ENCODE measurements around the gene NRIP3.

DNA sequence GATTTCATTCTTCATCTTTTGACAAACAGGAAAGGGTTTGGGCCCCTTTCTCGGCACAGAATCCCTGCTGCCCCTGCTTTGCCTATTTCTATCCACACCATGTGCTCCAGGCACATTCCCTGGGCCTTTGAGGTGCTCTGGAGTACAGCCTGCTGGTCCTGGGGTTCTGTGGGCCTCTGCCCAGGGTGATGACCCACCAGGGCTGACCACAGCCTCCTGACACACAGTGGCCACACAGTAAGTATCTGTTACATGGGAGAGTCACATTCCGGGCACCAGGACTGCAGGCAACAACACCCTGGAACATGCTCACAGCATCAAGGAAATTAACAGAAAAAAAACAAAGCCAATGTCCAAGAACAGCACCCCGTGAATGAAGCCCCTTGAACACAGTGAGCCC, 48.5 kb upstream of the NRIP3 start:
- no peak for TF ChIP-seq CTCF (IDR thresholded peaks at IDR 0.05)
- TF ChIP-seq EP300 (IDR thresholded peaks at IDR 0.05) = no peak
